Panc1 (cell line): Measurements from ENCODE around the gene SH3BP5.

Experiments used
- TCF7L2 ChIP-seq: IDR thresholded peaks from 2 replicates; pipeline ENCODE4 v1.6.1; 2011; ENCODE audit warnings: mild to moderate bottlenecking, low read depth, low read length, inconsistent platforms
- TF ChIP-seq, protein P1 (sequence below): fragments of 450-650 bp; IDR thresholded peaks from 2 replicates; pipeline ENCODE4 v1.5.1; 2017; ENCODE audit warnings: mild to moderate bottlenecking

GRCh38 chr3:15319136-15319535, 13.2 kb downstream of the SH3BP5 start:
- TF ChIP-seq TCF7L2 = no peak
- TF ChIP-seq, protein P1, sequence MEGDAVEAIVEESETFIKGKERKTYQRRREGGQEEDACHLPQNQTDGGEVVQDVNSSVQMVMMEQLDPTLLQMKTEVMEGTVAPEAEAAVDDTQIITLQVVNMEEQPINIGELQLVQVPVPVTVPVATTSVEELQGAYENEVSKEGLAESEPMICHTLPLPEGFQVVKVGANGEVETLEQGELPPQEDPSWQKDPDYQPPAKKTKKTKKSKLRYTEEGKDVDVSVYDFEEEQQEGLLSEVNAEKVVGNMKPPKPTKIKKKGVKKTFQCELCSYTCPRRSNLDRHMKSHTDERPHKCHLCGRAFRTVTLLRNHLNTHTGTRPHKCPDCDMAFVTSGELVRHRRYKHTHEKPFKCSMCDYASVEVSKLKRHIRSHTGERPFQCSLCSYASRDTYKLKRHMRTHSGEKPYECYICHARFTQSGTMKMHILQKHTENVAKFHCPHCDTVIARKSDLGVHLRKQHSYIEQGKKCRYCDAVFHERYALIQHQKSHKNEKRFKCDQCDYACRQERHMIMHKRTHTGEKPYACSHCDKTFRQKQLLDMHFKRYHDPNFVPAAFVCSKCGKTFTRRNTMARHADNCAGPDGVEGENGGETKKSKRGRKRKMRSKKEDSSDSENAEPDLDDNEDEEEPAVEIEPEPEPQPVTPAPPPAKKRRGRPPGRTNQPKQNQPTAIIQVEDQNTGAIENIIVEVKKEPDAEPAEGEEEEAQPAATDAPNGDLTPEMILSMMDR = no peak
